GM12872 (cell line): Measurements from ENCODE around the gene MAST3.

ENCODE experiments used
- CTCF ChIP-seq: IDR thresholded peaks from 3 replicates; pipeline ENCODE4 v1.5.1; 2011; ENCODE audit warnings: low read depth, mild to moderate bottlenecking, low read length, moderate library complexity; ENCODE audit not compliant: insufficient read depth

Gene MAST3

GRCh38 chr19:18158467-18158866, 60.9 kb downstream of the MAST3 start:
- TF ChIP-seq CTCF = no peak

- no peak for TF ChIP-seq CTCF
These were observed 62.2 kb downstream of the MAST3 start for GRCh38 chr19:18159810-18160209.

- TF ChIP-seq CTCF = no peak
These were observed 63.0 kb downstream of the MAST3 start for GRCh38 chr19:18160493-18160970.

- TF ChIP-seq CTCF = peak; percentile 48; the same call in 1 of the 3 replicates
These were observed 63.5 kb downstream of the MAST3 start for GRCh38 chr19:18160971-18161635.

- no peak for TF ChIP-seq CTCF
These were observed 64.0 kb downstream of the MAST3 start for GRCh38 chr19:18161636-18162002.

- no peak for TF ChIP-seq CTCF
These were observed 66.5 kb downstream of the MAST3 start for GRCh38 chr19:18164072-18164471.

- TF ChIP-seq CTCF = no peak
These were observed 68.4 kb downstream of the MAST3 start for GRCh38 chr19:18165794-18166544.
